Endodermal cell (in vitro differentiated cells): ENCODE data around the gene TTLL5. TPM values are rescaled to one million over a fixed set of nuclear protein-coding genes. Genes with fewer than 3 reads are reported as not detected.

Source experiments
- DNase-seq: peaks from one replicate; pipeline ENCODE4 v3.0.0-alpha.2; 2017
- H3K27ac ChIP-seq: 2 replicates; pipeline ENCODE4 v1.5.1; 2013; ENCODE audit warnings: mild to moderate bottlenecking, low read depth, low read length, moderate library complexity
- H3K27me3 ChIP-seq: 2 replicates; pipeline ENCODE4 v1.6.1; 2013; ENCODE audit warnings: mild to moderate bottlenecking, low read length, moderate library complexity; ENCODE audit not compliant: insufficient read depth, control insufficient read depth, poor library complexity, severe bottlenecking
- H3K36me3 ChIP-seq: 2 replicates; pipeline ENCODE4 v1.7.0; 2013; ENCODE audit warnings: mild to moderate bottlenecking, low read length, moderate library complexity; ENCODE audit not compliant: control insufficient read depth, insufficient read depth
- H3K4me1 ChIP-seq: one replicate; pipeline ENCODE4 v1.7.0; 2013; ENCODE audit warnings: low read length; ENCODE audit not compliant: control insufficient read depth, insufficient read depth
- H3K4me3 ChIP-seq: 2 replicates; pipeline ENCODE4 v1.5.1; 2013; ENCODE audit warnings: mild to moderate bottlenecking, low read length, moderate library complexity
- H3K9ac ChIP-seq: 2 replicates; pipeline ENCODE4 v1.6.1; 2013; ENCODE audit warnings: mild to moderate bottlenecking, low read length, moderate library complexity; ENCODE audit not compliant: poor library complexity, severe bottlenecking; ENCODE audit errors: extremely low read depth
- H3K9me3 ChIP-seq: 2 replicates; pipeline ENCODE4 v1.6.1; 2013; ENCODE audit warnings: mild to moderate bottlenecking, low read length, moderate library complexity; ENCODE audit not compliant: control insufficient read depth
- H3K27ac Mint-ChIP-seq: 2 replicates; pipeline ENCODE4 v1.8.0; 2020; ENCODE audit warnings: mixed read lengths
- H3K27me3 Mint-ChIP-seq: 2 replicates; pipeline ENCODE4 v1.8.0; 2021; ENCODE audit warnings: mild to moderate bottlenecking, mixed read lengths; ENCODE audit not compliant: insufficient read depth
- H3K36me3 Mint-ChIP-seq: 2 replicates; pipeline ENCODE4 v1.8.0; 2020; ENCODE audit warnings: low read depth, mixed read lengths
- H3K4me1 Mint-ChIP-seq: 2 replicates; pipeline ENCODE4 v1.8.0; 2020; ENCODE audit warnings: mixed read lengths
- H3K4me3 Mint-ChIP-seq: 2 replicates; pipeline ENCODE4 v1.8.0; 2020; ENCODE audit warnings: mild to moderate bottlenecking, moderate library complexity, mixed read lengths
- H3K9me3 Mint-ChIP-seq: 2 replicates; pipeline ENCODE4 v1.8.0; 2020; ENCODE audit warnings: mild to moderate bottlenecking, mixed read lengths
- CTCF ChIP-seq: fragments of 200-600 bp; sonication (generic); conservative IDR thresholded peaks from 2 replicates; pipeline ENCODE4 v1.5.0; 2021; ENCODE audit warnings: antibody characterized with exemption, mild to moderate bottlenecking
- WGBS, 2 experiments: methylation state at CpG; one replicate each; pipeline versions ENCODE4 v1.1.5 to v1.1.7; 2013; ENCODE audit warnings: missing lambda C conversion rate in 2 of 2, mixed read lengths in 1 of 2; ENCODE audit not compliant: insufficient coverage in 1 of 2, insufficient read length in 1 of 2; 5-methylcytosine and 5-hydroxymethylcytosine counted together
- total RNA-seq, 2 donors: library from RNA; stranded (reverse); fragmentation: NEBNext Ultra II Directional in 1 of 2; extraction: Animal tissue kit (Norgen Biotek cat#: 25700) in 1 of 2; gene quantifications; 2 replicates in 1 of 2; 3 replicates in 1 of 2; pipeline ENCODE4 v1.2.1, GENCODE V29; 2021

TTLL5 gene
- total RNA-seq, 2 donors from 2014 or later = 50.5 to 54.2 TPM

- no peaks in the 10 kb centered on the region for H3K9me3 ChIP-seq
- no peak for DNase-seq
- peaks cover 23% of the 10 kb centered on the region for H3K4me1 ChIP-seq
- H3K27ac ChIP-seq = no peak overlapping the region
- peaks cover 21% of the 10 kb centered on the region for H3K36me3 ChIP-seq
- Mint-ChIP-seq H3K9me3 (no peaks in the 10 kb centered on the region), H3K27ac (no peak overlapping the region), H3K4me1 (peaks cover 50% of the 10 kb centered on the region), H3K4me3 (no peak overlapping the region), H3K27me3 (no peaks in the 10 kb centered on the region), H3K36me3 (peaks cover 32% of the 10 kb centered on the region)
- 50 to 82% methylated on average over 2 of the region's 2 CpGs for WGBS, 2 experiments
- H3K27me3 ChIP-seq = no peaks in the 10 kb centered on the region
- H3K4me3 ChIP-seq = no peak overlapping the region
- no peak for TF ChIP-seq CTCF
- no peak overlapping the region for H3K9ac ChIP-seq
Observed at GRCh38 chr14:75715926-75716780, 55.1 kb downstream of the TTLL5 start.

GRCh38 chr14:75717729-75718128 is 56.7 kb downstream of the TTLL5 start:
- H3K27ac Mint-ChIP-seq = no peak overlapping the region

GRCh38 chr14:75718199-75718598 is 57.2 kb downstream of the TTLL5 start:
- Mint-ChIP-seq H3K4me3 (no peak overlapping the region), H3K27me3 (no peaks in the 10 kb centered on the region), H3K27ac (no peak overlapping the region), H3K4me1 (peaks cover 30% of the 10 kb centered on the region), H3K9me3 (no peaks in the 10 kb centered on the region), H3K36me3 (peaks cover 52% of the 10 kb centered on the region)
- H3K9me3 ChIP-seq = no peaks in the 10 kb centered on the region
- no peaks in the 10 kb centered on the region for H3K27me3 ChIP-seq
- H3K9ac ChIP-seq = no peak overlapping the region
- 89 to 100% methylated on average over 1 to 3 of the region's 3 CpGs for WGBS, 2 experiments
- no peak overlapping the region for H3K4me3 ChIP-seq
- H3K4me1 ChIP-seq = peaks cover 4% of the 10 kb centered on the region
- no peak for TF ChIP-seq CTCF
- peaks cover 42% of the 10 kb centered on the region for H3K36me3 ChIP-seq
- H3K27ac ChIP-seq = no peak overlapping the region
- DNase-seq = no peak

More at GRCh38 chr14:75717729-75718128, 56.7 kb downstream of the TTLL5 start:
- DNase-seq = no peak
- 92 to 100% methylated on average over 3 of the region's 3 CpGs for WGBS, 2 experiments
- Histone ChIP-seq H3K9ac (no peak overlapping the region), H3K27ac (no peak overlapping the region), H3K4me3 (no peak overlapping the region), H3K9me3 (no peaks in the 10 kb centered on the region), H3K36me3 (peaks cover 37% of the 10 kb centered on the region), H3K27me3 (no peaks in the 10 kb centered on the region), H3K4me1 (peaks cover 9% of the 10 kb centered on the region)
- Mint-ChIP-seq H3K9me3 (no peaks in the 10 kb centered on the region), H3K4me1 (peaks cover 35% of the 10 kb centered on the region), H3K27me3 (no peaks in the 10 kb centered on the region), H3K36me3 (peaks cover 47% of the 10 kb centered on the region), H3K4me3 (no peak overlapping the region)
- TF ChIP-seq CTCF = no peak
